ENCODE results near the gene C11orf16.

- TF ChIP-seq CBX8 (IDR thresholded peaks at IDR 0.05) (no peak), MYC (IDR thresholded peaks at IDR 0.05; ENCODE audit: borderline replicate concordance, low read length) (no peak), BCL3 (IDR thresholded peaks at IDR 0.05) (no peak), CTCF (IDR thresholded peaks at IDR 0.05) (no peak), POLR2A (IDR thresholded peaks at IDR 0.05; ENCODE audit: low read length) (no peak), RARB (CRISPR knock-in tag; IDR thresholded peaks at IDR 0.05) (no peak), KDM5A (IDR thresholded peaks at IDR 0.05) (no peak), HOXB5 (CRISPR knock-in tag; IDR thresholded peaks at IDR 0.05) (no peak), EP300 (IDR thresholded peaks at IDR 0.05) (no peak)
These were observed 22.1 kb downstream of the C11orf16 start for GRCh38 chr11:8910649-8911026.

All from A549 (cell line).